Astrocyte of the spinal cord (primary cell): ENCODE measurements around the gene MVD.

Experiments
- DNase-seq: peaks from one replicate; pipeline ENCODE4 v3.0.0; 2011; ENCODE audit warnings: low read depth, low spot score
- H3K4me3 ChIP-seq: 2 replicates; pipeline ENCODE4 v1.5.1; 2011; ENCODE audit warnings: low read depth, mild to moderate bottlenecking, low read length, moderate library complexity
- CTCF ChIP-seq: IDR thresholded peaks from 2 replicates; pipeline ENCODE4 v1.5.1; 2012; ENCODE audit warnings: low read depth, mild to moderate bottlenecking, low read length, inconsistent platforms
- in situ Hi-C: cut with HindIII; loops from 2 replicates; pipeline ENCODE4 v1.10.0; 2017; ENCODE audit warnings: low sequenced_read_pairs

Gene MVD

GRCh38 chr16:88647178-88648070 lies 15.5 kb downstream of the MVD start:
- TF ChIP-seq CTCF: no peak
- no peak overlapping the region for H3K4me3 ChIP-seq
- in situ Hi-C loops: no loop called here
- DNase-seq: no peak

GRCh38 chr16:88646345-88647034 lies 16.4 kb downstream of the MVD start:
- in situ Hi-C loops: no loop called here
- no peak for DNase-seq
- H3K4me3 ChIP-seq: no peak overlapping the region
- no peak for TF ChIP-seq CTCF

- in situ Hi-C loops: no loop called here
- DNase-seq: no peak
- no peak for TF ChIP-seq CTCF
- H3K4me3 ChIP-seq: no peak overlapping the region
Observed at GRCh38 chr16:88645941-88646340, 16.9 kb downstream of the MVD start.

GRCh38 chr16:88645455-88645854 lies 17.4 kb downstream of the MVD start:
- in situ Hi-C loops: no loop called here
- no peak overlapping the region for H3K4me3 ChIP-seq
- DNase-seq: no peak
- no peak for TF ChIP-seq CTCF

- DNase-seq: no peak
- no peak for TF ChIP-seq CTCF
- no peak overlapping the region for H3K4me3 ChIP-seq
- in situ Hi-C loops: no loop called here
Observed at GRCh38 chr16:88643644-88643932, 19.3 kb downstream of the MVD start.

GRCh38 chr16:88642881-88643643 lies 19.8 kb downstream of the MVD start:
- TF ChIP-seq CTCF: no peak
- H3K4me3 ChIP-seq: no peak overlapping the region
- in situ Hi-C loops: no loop called here
- no peak for DNase-seq
